Hepatocyte (in vitro differentiated cells): Measurements from ENCODE around the gene TGM3. TPM values are rescaled to one million over a fixed set of nuclear protein-coding genes. Genes with fewer than 3 reads are reported as not detected.

Source experiments
- DNase-seq: peaks from one replicate; pipeline ENCODE4 v3.0.0-alpha.2; 2016; ENCODE audit warnings: low spot score
- H2AFZ ChIP-seq: fragments of 200-600 bp; sonication (generic); 2 replicates; pipeline ENCODE4 v1.6.0; 2016; ENCODE audit warnings: antibody characterized with exemption, mild to moderate bottlenecking
- H3K27ac ChIP-seq: fragments of 200-600 bp; sonication (generic); 2 replicates; pipeline ENCODE4 v1.5.1; 2016; ENCODE audit warnings: mild to moderate bottlenecking
- H3K27me3 ChIP-seq: fragments of 200-600 bp; sonication (generic); 2 replicates; pipeline ENCODE4 v1.6.1; 2016
- H3K36me3 ChIP-seq: fragments of 200-600 bp; sonication (generic); replicated peaks from 2 replicates; pipeline ENCODE4 v1.5.1; 2016; ENCODE audit warnings: low read depth; ENCODE audit not compliant: insufficient read depth
- H3K4me1 ChIP-seq: fragments of 200-600 bp; sonication (generic); 2 replicates; pipeline ENCODE4 v1.5.1; 2016; ENCODE audit warnings: mild to moderate bottlenecking, moderate library complexity; ENCODE audit not compliant: insufficient read depth
- H3K4me2 ChIP-seq: fragments of 200-600 bp; sonication (generic); 2 replicates; pipeline ENCODE4 v1.6.0; 2016
- H3K4me3 ChIP-seq: fragments of 200-600 bp; sonication (generic); 2 replicates; pipeline ENCODE4 v1.5.1; 2016; ENCODE audit warnings: mild to moderate bottlenecking
- H3K79me2 ChIP-seq: fragments of 200-600 bp; sonication (generic); 2 replicates; pipeline ENCODE4 v1.6.0; 2017; ENCODE audit warnings: mild to moderate bottlenecking
- H3K9me2 ChIP-seq: fragments of 200-600 bp; sonication (generic); replicated peaks from 2 replicates; pipeline ENCODE4 v1.6.0; 2017; ENCODE audit warnings: mild to moderate bottlenecking; ENCODE audit not compliant: insufficient read depth
- H3K9me3 ChIP-seq: fragments of 200-600 bp; sonication (generic); 2 replicates; pipeline ENCODE4 v1.5.1; 2016; ENCODE audit warnings: low read depth, mild to moderate bottlenecking
- H4K20me1 ChIP-seq: fragments of 200-600 bp; sonication (generic); 2 replicates; pipeline ENCODE4 v1.6.0; 2016; ENCODE audit warnings: mild to moderate bottlenecking; ENCODE audit not compliant: insufficient read depth, poor library complexity, severe bottlenecking
- CTCF ChIP-seq: fragments of 200-600 bp; sonication (generic); IDR thresholded peaks from 2 replicates; pipeline ENCODE4 v1.5.1; 2016; ENCODE audit warnings: antibody characterized with exemption, mild to moderate bottlenecking; ENCODE audit not compliant: poor library complexity
- EZH2 ChIP-seq: fragments of 200-600 bp; sonication (generic); IDR thresholded peaks from 2 replicates; pipeline ENCODE4 v1.6.1; 2016; ENCODE audit warnings: antibody characterized with exemption, mild to moderate bottlenecking, borderline replicate concordance
- EZH2phosphoT487 ChIP-seq: fragments of 200-600 bp; sonication (generic); IDR thresholded peaks from one replicate; pipeline ENCODE4 v1.6.1; 2018; ENCODE audit warnings: antibody characterized with exemption, mild to moderate bottlenecking, low read depth, moderate library complexity; ENCODE audit not compliant: unreplicated experiment, severe bottlenecking
- WGBS: methylation state at CpG from one replicate; pipeline ENCODE4 v1.1.6; 2016; ENCODE audit warnings: low lambda C conversion rate; ENCODE audit errors: missing lambda C conversion rate; 5-methylcytosine and 5-hydroxymethylcytosine counted together
- polyA plus RNA-seq: library from polyadenylated mRNA; unstranded; fragments of >200 nt; fragmentation: Nextera tagmentation; extraction: Ambion mirVana; gene quantifications from 2 replicates; pipeline ENCODE4 v1.2.1, GENCODE V29; 2016
- total RNA-seq: library from RNA; depleted of rRNA; stranded (reverse); fragments of >200 nt; gene quantifications from 2 replicates; pipeline ENCODE4 v1.2.3, GENCODE V29; 2014

TGM3 gene
- total and polyA plus RNA-seq, 2 experiments from 2014 or later, result 0.15 to 0.23 TPM

DNA sequence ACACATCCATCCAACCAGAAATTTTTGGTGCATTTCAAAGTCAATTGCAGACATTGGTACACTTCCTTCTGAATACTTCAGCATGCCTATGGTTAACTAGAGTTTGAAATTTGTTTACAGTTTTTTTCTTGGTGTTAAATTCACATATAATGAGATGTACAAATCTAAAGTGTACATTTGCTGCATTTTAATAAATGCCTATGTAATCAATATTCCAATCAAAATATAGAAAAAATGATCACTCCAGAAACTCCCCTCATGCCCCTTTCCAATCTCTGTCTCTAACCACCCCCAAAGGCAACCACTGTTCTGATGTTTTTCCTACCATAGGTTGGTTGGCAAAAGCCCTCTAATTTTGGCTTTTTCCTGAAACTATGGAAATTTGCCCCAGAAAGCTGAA is 77.3 kb downstream of the TGM3 start:
- H3K27ac ChIP-seq, result no peak overlapping the region
- peaks cover 3% of the 10 kb centered on the region for H3K27me3 ChIP-seq
- DNase-seq, result no peak
- H3K79me2 ChIP-seq, result no peaks in the 10 kb centered on the region
- H3K4me2 ChIP-seq, result no peak overlapping the region
- no peaks in the 10 kb centered on the region for H3K9me2 ChIP-seq
- no peaks in the 10 kb centered on the region for H3K36me3 ChIP-seq
- H3K9me3 ChIP-seq, result no peaks in the 10 kb centered on the region
- H3K4me1 ChIP-seq, result no peaks in the 10 kb centered on the region
- no peak overlapping the region for H3K4me3 ChIP-seq
- H2AFZ ChIP-seq, result no peak overlapping the region
- TF ChIP-seq EZH2phosphoT487 (no peak), EZH2 (no peak)
- H4K20me1 ChIP-seq, result no peaks in the 10 kb centered on the region

DNA sequence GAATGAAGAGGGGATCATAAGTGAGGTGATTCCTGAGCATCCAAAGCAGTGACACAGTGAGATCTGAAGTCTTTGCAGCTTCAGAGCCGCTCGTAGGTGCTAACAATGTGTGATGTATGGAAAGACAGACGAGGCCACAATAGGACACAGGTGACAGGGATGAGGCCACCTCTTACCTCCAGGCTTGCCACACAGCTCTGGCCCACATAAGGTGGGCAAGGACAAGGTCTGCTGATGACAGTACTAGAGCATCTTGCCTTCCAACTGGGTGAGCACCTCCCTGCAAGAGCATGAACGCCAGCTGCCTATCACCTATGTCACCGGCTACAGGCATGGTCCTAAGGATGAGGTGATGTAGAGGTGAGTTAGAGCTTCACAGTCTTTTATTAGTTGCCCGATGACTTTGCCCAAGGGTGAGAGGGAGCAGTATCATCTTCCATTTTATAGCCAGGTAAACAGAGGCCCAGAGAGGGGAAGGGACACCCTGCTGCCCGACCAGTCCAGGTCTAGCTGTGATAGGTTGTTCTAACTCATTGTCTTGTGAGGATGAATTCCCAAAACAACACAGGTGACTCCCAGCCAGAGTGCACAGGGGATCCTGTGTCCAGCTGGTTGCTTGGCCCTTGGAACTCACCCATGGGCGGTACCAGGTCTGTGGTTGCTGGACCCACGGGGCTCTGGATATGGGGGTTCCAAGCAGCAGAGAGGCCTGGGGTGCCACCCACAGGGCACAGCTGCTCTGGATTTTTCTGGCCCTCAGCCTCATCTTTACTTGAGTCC is 78.7 kb downstream of the TGM3 start:
- no peaks in the 10 kb centered on the region for H3K79me2 ChIP-seq
- no peak overlapping the region for H3K4me2 ChIP-seq
- no peak for DNase-seq
- no peaks in the 10 kb centered on the region for H4K20me1 ChIP-seq
- WGBS, result 88% methylated on average over 9 of the region's 9 CpGs
- no peak overlapping the region for H3K4me3 ChIP-seq
- no peaks in the 10 kb centered on the region for H3K9me2 ChIP-seq
- no peak overlapping the region for H3K27ac ChIP-seq
- no peaks in the 10 kb centered on the region for H3K9me3 ChIP-seq
- H3K36me3 ChIP-seq, result no peaks in the 10 kb centered on the region
- no peak for TF ChIP-seq CTCF
- TF ChIP-seq EZH2phosphoT487, result no peak
- no peak for TF ChIP-seq EZH2
- no peaks in the 10 kb centered on the region for H3K4me1 ChIP-seq
- H2AFZ ChIP-seq, result no peak overlapping the region
- peaks cover 3% of the 10 kb centered on the region for H3K27me3 ChIP-seq

- no peaks in the 10 kb centered on the region for H4K20me1 ChIP-seq
- no peaks in the 10 kb centered on the region for H3K9me3 ChIP-seq
- WGBS, result 88% methylated on average over 7 of the region's 7 CpGs
- H3K4me3 ChIP-seq, result no peak overlapping the region
- H3K27ac ChIP-seq, result no peak overlapping the region
- H3K4me1 ChIP-seq, result no peaks in the 10 kb centered on the region
- no peak for DNase-seq
- H3K4me2 ChIP-seq, result no peak overlapping the region
- no peaks in the 10 kb centered on the region for H3K36me3 ChIP-seq
- H2AFZ ChIP-seq, result no peak overlapping the region
- H3K79me2 ChIP-seq, result no peaks in the 10 kb centered on the region
- TF ChIP-seq EZH2 (no peak), CTCF (no peak), EZH2phosphoT487 (no peak)
- H3K9me2 ChIP-seq, result no peaks in the 10 kb centered on the region
- H3K27me3 ChIP-seq, result peaks cover 3% of the 10 kb centered on the region
These were observed 83.1 kb downstream of the TGM3 start for GRCh38 chr20:2378893-2379292.

- H4K20me1 ChIP-seq, result no peaks in the 10 kb centered on the region
- no peaks in the 10 kb centered on the region for H3K9me3 ChIP-seq
- H2AFZ ChIP-seq, result no peak overlapping the region
- WGBS, result 57% methylated on average over 9 of the region's 9 CpGs
- H3K4me1 ChIP-seq, result no peaks in the 10 kb centered on the region
- H3K27me3 ChIP-seq, result no peaks in the 10 kb centered on the region
- H3K27ac ChIP-seq, result no peak overlapping the region
- no peak for DNase-seq
- H3K4me3 ChIP-seq, result no peak overlapping the region
- H3K36me3 ChIP-seq, result no peaks in the 10 kb centered on the region
- no peaks in the 10 kb centered on the region for H3K9me2 ChIP-seq
- H3K79me2 ChIP-seq, result no peaks in the 10 kb centered on the region
- H3K4me2 ChIP-seq, result no peak overlapping the region
- TF ChIP-seq EZH2phosphoT487 (no peak), CTCF (no peak), EZH2 (no peak)
These were observed 83.9 kb downstream of the TGM3 start for GRCh38 chr20:2379511-2380229.
